ENCODE measurements around the gene STXBP2.

- TF ChIP-seq GATA3 (IDR thresholded peaks at IDR 0.05; ENCODE audit: low read depth, low read length) (no peak), GATA2 (IDR thresholded peaks at IDR 0.05; ENCODE audit: low read depth, low read length) (no peak)
These were observed 12.9 kb upstream of the STXBP2 start for GRCh38 chr19:7623725-7624603.

All from SH-SY5Y (cell line).